Measurements from ENCODE around the gene MFSD12.

Gene MFSD12

GRCh38 chr19:3514930-3515329 is 42.5 kb downstream of the MFSD12 start:
- Histone ChIP-seq H3K9me3 (no peaks in the 10 kb centered on the region), H3K4me1 (peaks cover 3% of the 10 kb centered on the region), H3K36me3 (peaks cover 13% of the 10 kb centered on the region), H3K27me3 (no peaks in the 10 kb centered on the region), H3K4me3 (ENCODE audit: low read depth, low read length) (no peak overlapping the region)
- no peak for DNase-seq
- no peak for TF ChIP-seq CTCF (IDR thresholded peaks at IDR 0.05; ENCODE audit: low read depth, low read length)

GRCh38 chr19:3513229-3514140 is 43.9 kb downstream of the MFSD12 start:
- H3K36me3 ChIP-seq = peaks cover 12% of the 10 kb centered on the region; the same call in 1 of the 2 replicates
- H3K27me3 ChIP-seq = no peaks in the 10 kb centered on the region
- no peak for DNase-seq
- H3K9me3 ChIP-seq = no peaks in the 10 kb centered on the region
- no peak overlapping the region for H3K4me3 ChIP-seq (ENCODE audit: low read depth, low read length)
- TF ChIP-seq CTCF (IDR thresholded peaks at IDR 0.05; ENCODE audit: low read depth, low read length) = no peak
- H3K4me1 ChIP-seq = no peaks in the 10 kb centered on the region

GRCh38 chr19:3512562-3513228 is 44.7 kb downstream of the MFSD12 start:
- no peak for TF ChIP-seq CTCF (IDR thresholded peaks at IDR 0.05; ENCODE audit: low read depth, low read length)
- no peaks in the 10 kb centered on the region for H3K27me3 ChIP-seq
- H3K9me3 ChIP-seq = no peaks in the 10 kb centered on the region
- no peak for DNase-seq
- H3K36me3 ChIP-seq = peaks cover 12% of the 10 kb centered on the region; the same call in 1 of the 2 replicates
- H3K4me1 ChIP-seq = no peaks in the 10 kb centered on the region; the same call in 1 of the 2 replicates
- no peak overlapping the region for H3K4me3 ChIP-seq (ENCODE audit: low read depth, low read length)

- Histone ChIP-seq H3K9me3 (no peaks in the 10 kb centered on the region), H3K4me1 (no peaks in the 10 kb centered on the region; the same call in none of the 2 replicates), H3K27me3 (no peaks in the 10 kb centered on the region), H3K36me3 (peaks cover 13% of the 10 kb centered on the region; the same call in 1 of the 2 replicates), H3K4me3 (ENCODE audit: low read depth, low read length) (no peak overlapping the region)
- DNase-seq = no peak
- no peak for TF ChIP-seq CTCF (IDR thresholded peaks at IDR 0.05; ENCODE audit: low read depth, low read length)
Measured at GRCh38 chr19:3511506-3512251, 45.7 kb downstream of the MFSD12 start.

- TF ChIP-seq CTCF (IDR thresholded peaks at IDR 0.05; ENCODE audit: low read depth, low read length) = no peak
- no peak for DNase-seq
- H3K36me3 ChIP-seq = peaks cover 17% of the 10 kb centered on the region; the same call in 1 of the 2 replicates
Measured at GRCh38 chr19:3510727-3511126, 46.7 kb downstream of the MFSD12 start.

More at GRCh38 chr19:3510727-3511126, 46.7 kb downstream of the MFSD12 start:
- no peaks in the 10 kb centered on the region for H3K9me3 ChIP-seq
- no peaks in the 10 kb centered on the region; the same call in none of the 2 replicates for H3K4me1 ChIP-seq
- no peak overlapping the region for H3K4me3 ChIP-seq (ENCODE audit: low read depth, low read length)
- no peaks in the 10 kb centered on the region for H3K27me3 ChIP-seq

All from BE2C (cell line).